Left lung (tissue), 10 donors: ENCODE results near the gene SPOP. TPM values are rescaled to one million over a fixed set of nuclear protein-coding genes. Genes with fewer than 3 reads are reported as not detected.

Experiments
- ATAC-seq: fragments of 200-7000 bp; cut with Tn5 transposase; one replicate; pipeline ENCODE4 v1.9.1; 2020; ENCODE audit warnings: moderate library complexity
- DNase-seq, 4 donors: peaks; one replicate each; pipeline ENCODE4 v3.0.0-alpha.2; 2013 to 2020
- H3K27ac ChIP-seq, 2 donors: fragments of 200-600 bp; sonication (generic) in 1 of 2; one replicate each; pipeline versions ENCODE4 v1.5.0 to v1.8.0; 2020 to 2021
- H3K27me3 ChIP-seq, 2 donors: fragments of 200-600 bp; sonication (generic) in 1 of 2; one replicate each; pipeline versions ENCODE4 v1.5.0 to v1.8.0; 2020 to 2021
- H3K36me3 ChIP-seq, 2 donors: fragments of 200-600 bp; sonication (generic) in 1 of 2; one replicate each; pipeline versions ENCODE4 v1.5.0 to v1.8.0; 2020 to 2021
- H3K4me1 ChIP-seq, 2 donors: fragments of 200-600 bp; one replicate each; pipeline ENCODE4 v1.8.0; 2021
- H3K4me3 ChIP-seq, 2 donors: fragments of 200-600 bp; sonication (generic) in 1 of 2; one replicate each; pipeline versions ENCODE4 v1.5.0 to v1.8.0; 2020 to 2021; ENCODE audit warnings: mild to moderate bottlenecking in 1 of 2
- H3K9me3 ChIP-seq, 2 donors: fragments of 200-600 bp; sonication (generic) in 1 of 2; one replicate each; pipeline versions ENCODE4 v1.5.0 to v1.8.0; 2020 to 2021
- intact Hi-C, 2 donors: fragments of 100-400 bp; cut with DNase I; formaldehyde crosslinking; loops; one replicate each; pipeline versions ENCODE4 v1.11.2 to v1.14.2; 2022
- polyA plus RNA-seq, 6 donors: library from polyadenylated mRNA; unstranded; fragments of 120-200 nt; gene quantifications; one replicate each; pipeline ENCODE4 v1.2.1, GENCODE V29; 2013; ENCODE audit not compliant: insufficient read length in 6 of 6
- total RNA-seq, 2 donors: library from RNA; stranded (reverse); fragmentation: NEBNext Ultra II Directional; extraction: Animal tissue kit (Norgen Biotek cat#: 25700); gene quantifications; one replicate each; pipeline ENCODE4 v1.2.1, GENCODE V29; 2021
- TF ChIP-seq, protein P1 (sequence below), 2 donors: fragments of 200-600 bp; sonication (generic) in 1 of 2; IDR thresholded peaks; one replicate each; pipeline versions ENCODE4 v1.5.0 to v1.8.0; 2021; ENCODE audit warnings: antibody characterized with exemption in 2 of 2
- donor health status: DM: no; HTN: yes; CAD: no.
- donor health status: DM: no; HTN: no; CAD: no.

SPOP gene
- total and polyA plus RNA-seq, 8 donors, result 68.7 to 89.6 (median 79.1) TPM

DNA sequence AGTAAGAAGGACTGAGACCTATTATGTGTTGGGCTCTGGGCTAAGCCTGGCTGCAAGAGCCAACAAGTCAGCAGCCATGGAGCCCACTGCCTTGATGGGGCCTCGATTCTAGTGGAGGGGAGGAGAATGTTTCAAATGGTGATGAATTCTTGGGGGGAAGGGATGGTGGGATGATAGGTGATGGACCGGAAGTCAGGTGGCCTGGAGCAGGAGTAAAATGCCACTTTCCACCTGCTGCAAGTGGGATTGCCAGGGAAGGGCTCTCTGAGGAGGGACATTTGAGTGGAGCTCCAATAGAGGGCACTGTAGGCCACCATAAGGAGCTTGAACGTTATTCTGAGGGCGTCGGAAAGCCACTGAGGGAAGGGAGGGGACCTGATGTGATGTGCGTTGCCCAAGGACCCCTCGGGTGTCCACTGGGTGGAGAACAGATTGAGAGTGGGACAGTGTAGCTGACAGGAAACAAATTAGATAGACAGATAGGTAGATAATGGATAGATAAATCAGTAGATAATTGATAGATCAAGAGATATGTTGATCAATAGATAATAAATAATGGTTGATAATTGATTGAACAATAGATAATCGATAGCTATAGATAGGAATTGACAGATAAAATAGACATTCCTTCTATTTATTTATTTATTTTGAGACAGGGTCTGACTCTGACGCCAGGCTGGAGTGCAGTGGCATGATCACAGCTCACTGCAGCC, 120.4 kb downstream of the SPOP start:
- Histone ChIP-seq H3K36me3 (no peaks in the 10 kb centered on the region), H3K27me3 (peaks cover 0 to 19% of the 10 kb centered on the region in 2 donors), H3K9me3 (no peaks in the 10 kb centered on the region), H3K4me3 (no peak overlapping the region), H3K27ac (no peak overlapping the region), H3K4me1 (peaks cover 3 to 8% of the 10 kb centered on the region in 2 donors)
- TF ChIP-seq, protein P1, sequence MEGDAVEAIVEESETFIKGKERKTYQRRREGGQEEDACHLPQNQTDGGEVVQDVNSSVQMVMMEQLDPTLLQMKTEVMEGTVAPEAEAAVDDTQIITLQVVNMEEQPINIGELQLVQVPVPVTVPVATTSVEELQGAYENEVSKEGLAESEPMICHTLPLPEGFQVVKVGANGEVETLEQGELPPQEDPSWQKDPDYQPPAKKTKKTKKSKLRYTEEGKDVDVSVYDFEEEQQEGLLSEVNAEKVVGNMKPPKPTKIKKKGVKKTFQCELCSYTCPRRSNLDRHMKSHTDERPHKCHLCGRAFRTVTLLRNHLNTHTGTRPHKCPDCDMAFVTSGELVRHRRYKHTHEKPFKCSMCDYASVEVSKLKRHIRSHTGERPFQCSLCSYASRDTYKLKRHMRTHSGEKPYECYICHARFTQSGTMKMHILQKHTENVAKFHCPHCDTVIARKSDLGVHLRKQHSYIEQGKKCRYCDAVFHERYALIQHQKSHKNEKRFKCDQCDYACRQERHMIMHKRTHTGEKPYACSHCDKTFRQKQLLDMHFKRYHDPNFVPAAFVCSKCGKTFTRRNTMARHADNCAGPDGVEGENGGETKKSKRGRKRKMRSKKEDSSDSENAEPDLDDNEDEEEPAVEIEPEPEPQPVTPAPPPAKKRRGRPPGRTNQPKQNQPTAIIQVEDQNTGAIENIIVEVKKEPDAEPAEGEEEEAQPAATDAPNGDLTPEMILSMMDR (IDR thresholded peaks at IDR 0.05), result peak; percentile 30 to 40
- intact Hi-C loops, result loop anchor here in 1 of 2 donors (5.0 kb wide), 1 partner anchor 120 kb away; no protein-coding TSS in a partner anchor
- ATAC-seq, result peak; percentile 76
- DNase-seq, result peak in 1 of 4 donors; percentile 39

DNA sequence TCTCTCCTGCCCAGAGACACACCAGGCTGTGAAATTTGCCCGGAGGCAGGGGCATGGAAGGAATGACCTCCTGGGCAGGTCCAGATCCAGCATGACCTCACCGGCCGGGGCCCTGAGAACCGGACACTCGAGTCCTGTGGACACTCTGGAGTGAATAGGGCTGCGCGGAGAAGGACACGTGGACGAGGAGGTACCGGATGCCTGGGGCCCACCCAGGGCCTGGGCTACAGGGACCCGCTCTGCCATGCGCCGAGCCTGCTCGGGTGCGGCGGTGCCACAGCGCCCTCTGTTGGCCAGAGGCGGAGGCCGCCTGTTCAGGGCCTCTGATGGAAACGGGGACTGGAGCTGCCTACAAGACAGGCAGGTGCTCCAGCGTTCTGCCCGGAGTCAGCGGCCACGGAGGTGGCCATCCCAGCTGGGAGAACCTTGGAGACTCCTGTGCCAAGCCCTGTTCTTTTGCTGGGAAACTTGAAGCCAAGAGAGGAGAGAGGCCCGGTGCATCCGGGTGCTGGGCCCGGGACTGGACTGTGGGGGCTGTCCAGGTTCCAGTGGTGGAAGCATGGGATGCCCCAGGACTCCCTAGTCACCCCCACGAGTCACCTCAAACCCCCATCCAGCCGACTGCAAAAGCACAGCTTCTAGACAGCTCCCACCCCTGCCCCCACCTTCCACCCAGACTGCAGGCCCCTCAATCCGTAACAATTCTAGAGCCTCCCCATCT, 121.5 kb downstream of the SPOP start:
- no peak overlapping the region for H3K4me3 ChIP-seq
- peaks cover 3 to 8% of the 10 kb centered on the region in 2 donors for H3K4me1 ChIP-seq
- TF ChIP-seq, protein P1 (IDR thresholded peaks at IDR 0.05), result peak; percentile 98 to 99
- no peak overlapping the region for H3K27ac ChIP-seq
- ATAC-seq (peak; percentile 94), DNase-seq (peak; percentile 59 to 94 (median 78))
- intact Hi-C loops, result loop anchor here in 1 of 2 donors (5.0 kb wide), 1 partner anchor 119 kb away; no protein-coding TSS in a partner anchor
- no peaks in the 10 kb centered on the region for H3K36me3 ChIP-seq
- H3K9me3 ChIP-seq, result no peaks in the 10 kb centered on the region
- H3K27me3 ChIP-seq, result peaks cover 0 to 19% of the 10 kb centered on the region in 2 donors

DNA sequence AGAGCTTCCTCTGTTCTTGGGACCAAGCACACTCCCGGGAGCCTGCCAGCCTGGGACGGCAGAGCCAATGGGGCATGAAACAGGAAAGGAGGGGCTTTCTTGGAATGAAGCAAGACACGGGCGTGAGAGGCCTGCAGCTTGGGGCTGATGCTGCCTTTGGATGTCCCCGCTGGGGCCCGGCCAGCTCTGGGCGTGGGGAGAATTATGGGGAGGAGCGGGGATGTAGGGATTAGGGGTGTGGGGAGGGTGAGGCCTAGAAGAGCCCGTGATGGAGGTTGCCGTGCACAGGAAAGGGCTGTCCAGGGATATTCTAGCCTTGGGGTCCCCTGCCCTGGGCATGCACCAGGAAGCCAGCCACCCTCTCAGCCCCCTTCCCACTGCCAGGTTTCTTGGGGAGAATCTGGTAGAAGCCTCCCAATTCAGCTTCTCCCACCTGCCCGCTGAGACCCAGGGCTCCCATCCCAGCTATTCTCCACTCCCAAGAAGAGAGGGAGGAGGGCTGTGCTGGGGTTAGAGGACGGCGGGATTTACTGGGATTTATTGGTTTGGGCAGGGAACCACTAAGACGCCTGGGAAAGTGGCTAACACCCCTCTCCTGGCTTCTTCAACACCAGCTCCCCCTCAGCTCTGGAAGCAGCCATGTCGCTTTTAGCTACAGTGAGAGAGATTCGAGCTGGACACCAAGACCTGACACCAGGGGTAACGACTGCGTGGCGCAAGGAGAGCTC, 122.2 kb downstream of the SPOP start:
- intact Hi-C loops, result loop anchor here in 1 of 2 donors (5.0 kb wide), 1 partner anchor 118 kb away; no protein-coding TSS in a partner anchor
- DNase-seq (no peak), ATAC-seq (no peak)

DNA sequence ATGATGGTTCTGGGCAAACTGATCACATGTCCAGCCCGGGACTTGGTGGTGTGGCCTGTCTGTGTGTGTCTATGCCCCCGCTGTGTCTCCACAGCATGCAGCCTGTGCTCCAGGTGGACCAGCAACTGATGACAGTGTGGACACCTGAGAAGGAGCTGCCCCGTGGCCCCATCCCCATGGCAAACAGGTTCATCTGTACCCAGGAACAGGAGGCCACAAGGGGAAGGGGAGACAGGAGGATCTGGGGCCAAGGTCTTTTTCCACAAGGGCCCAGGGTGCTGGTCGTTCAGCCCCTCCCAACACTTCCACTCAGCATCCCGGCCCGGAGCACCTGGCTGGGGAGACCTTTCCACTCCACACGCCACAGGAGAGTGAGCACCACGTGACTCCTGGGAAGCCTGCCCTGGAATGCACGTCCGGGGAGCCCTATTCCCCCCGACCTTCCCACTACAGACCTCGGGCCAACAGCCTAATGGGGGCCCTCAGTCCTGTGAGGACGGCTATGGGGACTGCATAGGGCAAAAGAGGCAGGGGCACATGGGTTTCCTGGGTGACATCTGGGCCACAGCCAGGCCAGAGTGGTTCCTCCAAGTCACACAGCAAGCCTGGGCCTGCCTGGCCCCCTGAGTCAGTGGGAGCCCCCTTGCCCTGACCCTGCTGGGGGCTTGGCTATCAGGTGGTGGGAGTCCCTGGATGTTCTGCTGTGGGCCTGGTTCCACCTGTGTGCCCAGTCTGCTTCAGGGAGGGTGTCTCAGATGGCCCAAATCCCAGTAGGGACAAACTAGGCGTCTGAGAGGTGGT, 123.0 kb downstream of the SPOP start:
- no peak overlapping the region for H3K4me3 ChIP-seq
- H3K36me3 ChIP-seq, result no peaks in the 10 kb centered on the region
- H3K4me1 ChIP-seq, result peaks cover 3 to 8% of the 10 kb centered on the region in 2 donors
- H3K9me3 ChIP-seq, result no peaks in the 10 kb centered on the region
- intact Hi-C loops, result loop anchor here in 1 of 2 donors (5.0 kb wide), 2 partner anchors 58 to 118 kb away; partner anchors contain the start of gene NGFR
- DNase-seq (no peak), ATAC-seq (peak; percentile 17)
- no peak overlapping the region for H3K27ac ChIP-seq
- H3K27me3 ChIP-seq, result peaks cover 0 to 19% of the 10 kb centered on the region in 2 donors
- TF ChIP-seq, protein P1 (IDR thresholded peaks at IDR 0.05), result no peak

More for the DNA sequence above, 122.2 kb downstream of the SPOP start:
- peaks cover 0 to 19% of the 10 kb centered on the region in 2 donors for H3K27me3 ChIP-seq
- no peak overlapping the region for H3K4me3 ChIP-seq
- no peak overlapping the region for H3K27ac ChIP-seq
- H3K4me1 ChIP-seq, result peaks cover 3 to 8% of the 10 kb centered on the region in 2 donors
- H3K36me3 ChIP-seq, result no peaks in the 10 kb centered on the region
- no peaks in the 10 kb centered on the region for H3K9me3 ChIP-seq
- TF ChIP-seq, protein P1 (IDR thresholded peaks at IDR 0.05), result no peak
